GM18508 (cell line): Measurements from ENCODE around the gene APBB2.

Experiments used
- ATAC-seq: cut with Tn5 transposase; IDR thresholded peaks from one replicate; pipeline ENCODE4 v1.9.1; 2021; ENCODE audit warnings: moderate number of reproducible peaks; ENCODE audit not compliant: insufficient read depth, unreplicated experiment

APBB2 gene

GRCh38 chr4:41041551-41041950 lies 172.8 kb downstream of the APBB2 start:
- no peak for ATAC-seq

GRCh38 chr4:41039317-41039716 lies 175.0 kb downstream of the APBB2 start:
- no peak for ATAC-seq

- ATAC-seq = no peak
Observed at GRCh38 chr4:41038304-41038703, 176.0 kb downstream of the APBB2 start.

- ATAC-seq = no peak
Observed at GRCh38 chr4:41029098-41029497, 185.2 kb downstream of the APBB2 start.

GRCh38 chr4:41028392-41029076 lies 185.8 kb downstream of the APBB2 start:
- no peak for ATAC-seq

GRCh38 chr4:41026971-41027370 lies 187.4 kb downstream of the APBB2 start:
- no peak for ATAC-seq

GRCh38 chr4:41025824-41026223 lies 188.5 kb downstream of the APBB2 start:
- no peak for ATAC-seq

- ATAC-seq = no peak
Observed at GRCh38 chr4:41024556-41025491, 189.5 kb downstream of the APBB2 start.

- ATAC-seq = no peak
Observed at GRCh38 chr4:41022116-41022515, 192.2 kb downstream of the APBB2 start.

- no peak for ATAC-seq
Observed at GRCh38 chr4:41015016-41015675, 199.2 kb downstream of the APBB2 start.

- ATAC-seq = no peak
Observed at GRCh38 chr4:41014158-41014557, 200.2 kb downstream of the APBB2 start.

- no peak for ATAC-seq
Observed at GRCh38 chr4:41013746-41014145, 200.6 kb downstream of the APBB2 start.

GRCh38 chr4:41012911-41013310 lies 201.4 kb downstream of the APBB2 start:
- no peak for ATAC-seq

GRCh38 chr4:41012293-41012692 lies 202.0 kb downstream of the APBB2 start:
- no peak for ATAC-seq

- no peak for ATAC-seq
Observed at GRCh38 chr4:41009411-41009810, 204.9 kb downstream of the APBB2 start.

- no peak for ATAC-seq
Observed at GRCh38 chr4:41006141-41006540, 208.2 kb downstream of the APBB2 start.

- no peak for ATAC-seq
Observed at GRCh38 chr4:41002309-41002708, 212.0 kb downstream of the APBB2 start.

GRCh38 chr4:41000356-41000755 lies 214.0 kb downstream of the APBB2 start:
- ATAC-seq = no peak

- ATAC-seq = no peak
Observed at GRCh38 chr4:40998675-40999358, 215.5 kb downstream of the APBB2 start.

- ATAC-seq = no peak
Observed at GRCh38 chr4:40995850-40996249, 218.5 kb downstream of the APBB2 start.
